Epithelial cell of esophagus (primary cell): ENCODE data around the gene RFX7.

Experiments
- DNase-seq: peaks from one replicate; pipeline ENCODE4 v3.0.0; 2010; ENCODE audit warnings: low read depth
- H3K4me3 ChIP-seq: 2 replicates; pipeline ENCODE4 v1.5.1; 2011; ENCODE audit warnings: mild to moderate bottlenecking, low read length, control low read depth
- CTCF ChIP-seq: IDR thresholded peaks from 2 replicates; pipeline ENCODE4 v1.5.1; 2011; ENCODE audit warnings: low read depth, mild to moderate bottlenecking, low read length, control low read depth, inconsistent platforms; ENCODE audit not compliant: insufficient read depth; ENCODE audit errors: missing control alignments

The RFX7 gene

GRCh38 chr15:56242576-56243162, 1.0 kb downstream of the RFX7 start:
- peak overlapping the region; percentile 70 for H3K4me3 ChIP-seq
- no peak for TF ChIP-seq CTCF
- peak; percentile 8 for DNase-seq

- no peak for DNase-seq
- peak overlapping the region; percentile 70 for H3K4me3 ChIP-seq
- no peak for TF ChIP-seq CTCF
Measured at GRCh38 chr15:56241374-56242105, 2.1 kb downstream of the RFX7 start.

GRCh38 chr15:56240390-56240789, 3.3 kb downstream of the RFX7 start:
- peak overlapping the region; percentile 70 for H3K4me3 ChIP-seq
- TF ChIP-seq CTCF: no peak
- DNase-seq: peak; percentile 21

- TF ChIP-seq CTCF: no peak
- H3K4me3 ChIP-seq: no peak overlapping the region
- DNase-seq: no peak
Measured at GRCh38 chr15:56236197-56236596, 7.5 kb downstream of the RFX7 start.

GRCh38 chr15:56234804-56235203, 8.9 kb downstream of the RFX7 start:
- DNase-seq: peak; percentile 15
- H3K4me3 ChIP-seq: no peak overlapping the region
- no peak for TF ChIP-seq CTCF

GRCh38 chr15:56233549-56233948, 10.1 kb downstream of the RFX7 start:
- no peak overlapping the region for H3K4me3 ChIP-seq
- TF ChIP-seq CTCF: no peak
- DNase-seq: no peak

- DNase-seq: no peak
- TF ChIP-seq CTCF: no peak
- no peak overlapping the region for H3K4me3 ChIP-seq
Measured at GRCh38 chr15:56232058-56232457, 11.6 kb downstream of the RFX7 start.
